A549 (cell line): Measurements from ENCODE around the gene PCBP3. TPM values are rescaled to one million over a fixed set of nuclear protein-coding genes. Genes with fewer than 3 reads are reported as not detected.

ENCODE experiments used
- ATAC-seq, 2 experiments: fragments of 200-7000 bp in 1 of 2; fragments of >200 bp in 1 of 2; cut with Nextera tagmentation in 1 of 2; cut with Tn5 transposase in 1 of 2; 3 replicates each; pipeline versions ENCODE4 v1.8.0 to v1.9.1; 2018 to 2020; ENCODE audit warnings: mild to moderate bottlenecking in 1 of 2, moderate library complexity in 1 of 2
- CTCF ChIA-PET: fragments of 300-600 bp; sonication (Branson Sonifier 250); formaldehyde crosslinking; extraction: SDS; loops from one replicate; lab custom pipeline; 2021; ENCODE audit warnings: antibody characterized with exemption, inconsistent platforms; lab: Yijun Ruan, JAX
- POLR2A ChIA-PET: fragments of 350-600 bp; formaldehyde crosslinking; extraction: SDS; loops from one replicate; lab custom pipeline; 2021; ENCODE audit warnings: antibody characterized with exemption, inconsistent platforms; lab: Yijun Ruan, JAX
- DNase-seq, 2 experiments: peaks; one replicate each; pipeline versions ENCODE4 v3.0.0 to v3.0.0-alpha.2; 2011 to 2016; ENCODE audit warnings: low read depth in 1 of 2, low spot score in 1 of 2
- FAIRE-seq: peaks from 2 replicates; lab custom pipeline; 2011; peaks lifted over from hg19 to GRCh38; lab: Jason Lieb, UNC
- H3K27ac ChIP-seq, 2 experiments: fragments of >200 bp; sonication (Bioruptor Twin); formaldehyde crosslinking; 3 replicates each; pipeline ENCODE4 v1.5.1; 2016 to 2017
- H3K4me1 ChIP-seq: fragments of >200 bp; sonication (Bioruptor Twin); formaldehyde crosslinking; 3 replicates; pipeline ENCODE4 v1.6.1; 2016
- H3K4me2 ChIP-seq: fragments of >200 bp; sonication (Bioruptor Twin); formaldehyde crosslinking; 3 replicates; pipeline ENCODE4 v1.6.1; 2016
- H3K4me3 ChIP-seq: fragments of >200 bp; sonication (Bioruptor Twin); formaldehyde crosslinking; 3 replicates; pipeline ENCODE4 v1.5.1; 2016
- H3K9me3 ChIP-seq: fragments of >200 bp; sonication (Bioruptor Twin); formaldehyde crosslinking; 3 replicates; pipeline ENCODE4 v1.6.1; 2016
- ATOH8 ChIP-seq: fragments of 250-450 bp; sonication (Bioruptor Pico); IDR thresholded peaks from 2 replicates; pipeline ENCODE4 v1.5.0; 2020; ENCODE audit warnings: low read depth, mild to moderate bottlenecking, moderate library complexity
- BCL3 ChIP-seq: fragments of >200 bp; sonication (Bioruptor Twin); formaldehyde crosslinking; IDR thresholded peaks from 3 replicates; pipeline ENCODE4 v1.6.1; 2016
- BHLHE40 ChIP-seq: IDR thresholded peaks from 2 replicates; pipeline ENCODE4 v1.6.1; 2012; ENCODE audit warnings: low read depth, low read length, inconsistent platforms
- EHMT2 ChIP-seq: fragments of 200-600 bp; sonication (generic); IDR thresholded peaks from 2 replicates; pipeline ENCODE4 v1.6.1; 2016; ENCODE audit warnings: antibody characterized with exemption, low read depth, mild to moderate bottlenecking, moderate library complexity
- ESRRA ChIP-seq: fragments of 150-350 bp; IDR thresholded peaks from 2 replicates; pipeline ENCODE4 v1.6.1; 2014; ENCODE audit warnings: mild to moderate bottlenecking, low read length, borderline replicate concordance
- FOSB ChIP-seq: fragments of 250-450 bp; sonication (Bioruptor Pico); IDR thresholded peaks from 2 replicates; pipeline ENCODE4 v1.5.0; 2020; ENCODE audit warnings: mild to moderate bottlenecking, moderate library complexity
- GATA3 ChIP-seq: IDR thresholded peaks from 2 replicates; pipeline ENCODE4 v1.6.1; 2012; ENCODE audit warnings: borderline replicate concordance
- HMGXB4 ChIP-seq: fragments of 250-450 bp; sonication (Bioruptor Pico); IDR thresholded peaks from 2 replicates; pipeline ENCODE4 v1.5.0; 2021; ENCODE audit warnings: mild to moderate bottlenecking, moderate library complexity, borderline replicate concordance
- HOXB13 ChIP-seq: fragments of 250-450 bp; sonication (Bioruptor Pico); IDR thresholded peaks from 2 replicates; pipeline ENCODE4 v1.5.0; 2020; ENCODE audit warnings: low read depth, mild to moderate bottlenecking, moderate library complexity
- JUNB ChIP-seq: fragments of >200 bp; sonication (Bioruptor Twin); formaldehyde crosslinking; IDR thresholded peaks from 2 replicates; pipeline ENCODE4 v1.6.1; 2016
- KDM1A ChIP-seq: fragments of 200-600 bp; sonication (generic); IDR thresholded peaks from 2 replicates; pipeline ENCODE4 v1.6.1; 2016; ENCODE audit warnings: low read depth, mild to moderate bottlenecking
- MAFK ChIP-seq: fragments of 450-650 bp; IDR thresholded peaks from 2 replicates; pipeline ENCODE4 v1.6.1; 2014; ENCODE audit not compliant: partially characterized antibody
- MAX ChIP-seq: IDR thresholded peaks from 2 replicates; pipeline ENCODE4 v1.6.1; 2012
- NFE2L2 ChIP-seq: fragments of 150-350 bp; conservative IDR thresholded peaks from 2 replicates; pipeline ENCODE4 v1.6.1; 2014; ENCODE audit warnings: low read length
- NPAS2 ChIP-seq: fragments of 250-450 bp; sonication (Bioruptor Pico); IDR thresholded peaks from 2 replicates; pipeline ENCODE4 v1.8.0; 2022; ENCODE audit warnings: mild to moderate bottlenecking, moderate library complexity, borderline replicate concordance
- NR3C1 ChIP-seq: fragments of >200 bp; sonication (Bioruptor Twin); formaldehyde crosslinking; IDR thresholded peaks from 3 replicates; pipeline ENCODE4 v1.6.1; 2017
- PBX3 ChIP-seq: IDR thresholded peaks from 2 replicates; pipeline ENCODE4 v1.6.1; 2012
- PHF8 ChIP-seq: fragments of 200-600 bp; sonication (generic); IDR thresholded peaks from 2 replicates; pipeline ENCODE4 v1.6.1; 2016; ENCODE audit warnings: low read depth, mild to moderate bottlenecking, antibody characterized with exemption, moderate library complexity, borderline replicate concordance
- POLR2A ChIP-seq: IDR thresholded peaks from 2 replicates; pipeline ENCODE4 v1.6.1; 2012; ENCODE audit warnings: mild to moderate bottlenecking, low read length
- RCOR1 ChIP-seq: fragments of 150-350 bp; IDR thresholded peaks from 2 replicates; pipeline ENCODE4 v1.6.1; 2014; ENCODE audit warnings: antibody characterized with exemption, low read length, low read depth
- SREBF2 ChIP-seq: fragments of 450-650 bp; IDR thresholded peaks from 2 replicates; pipeline ENCODE4 v1.6.1; 2014; ENCODE audit warnings: mild to moderate bottlenecking, moderate library complexity
- TP53 ChIP-seq: fragments of 250-450 bp; sonication (Bioruptor Pico); IDR thresholded peaks from 2 replicates; pipeline ENCODE4 v1.5.0; 2021; ENCODE audit warnings: mild to moderate bottlenecking, moderate library complexity
- USF2 ChIP-seq: fragments of 450-650 bp; IDR thresholded peaks from 2 replicates; pipeline ENCODE4 v1.6.1; 2014; ENCODE audit warnings: antibody characterized with exemption
- ZFP36 ChIP-seq: fragments of 450-650 bp; IDR thresholded peaks from 2 replicates; pipeline ENCODE4 v1.6.1; 2014; ENCODE audit warnings: borderline replicate concordance; ENCODE audit not compliant: partially characterized antibody
- WGBS: methylation state at CpG from one replicate; pipeline ENCODE4 v1.1.6; 2017; ENCODE audit errors: missing lambda C conversion rate; 5-methylcytosine and 5-hydroxymethylcytosine counted together
- polyA plus RNA-seq, 4 experiments: library from polyadenylated mRNA; depleted of rRNA in 3 of 4; stranded (reverse); fragments of >200 nt; fragmentation: RNase III in 1 of 4; extraction: RNeasy Plus Mini Kit Qiagen cat#74134 plus additional on column Dnase treatment in 1 of 4; gene quantifications; 2 replicates in 3 of 4; 3 replicates in 1 of 4; pipeline ENCODE4 v1.2.3, GENCODE V29; 2011 to 2017
- TF ChIP-seq, protein P1 (sequence below): fragments of >200 bp; sonication (Bioruptor Twin); formaldehyde crosslinking; IDR thresholded peaks from 3 replicates; pipeline ENCODE4 v1.5.1; 2016

The PCBP3 gene
- polyA plus RNA-seq, 2 of the 4 experiments (the other 2 are of a cell fraction), result 0.30 to 0.34 TPM

GRCh38 chr21:45940621-45941337 lies 297.3 kb downstream of the PCBP3 start:
- ATAC-seq (no peak), FAIRE-seq (no peak), DNase-seq (no peak)
- TF ChIP-seq JUNB (no peak), KDM1A (no peak), BHLHE40 (no peak), NFE2L2 (no peak)
- TF ChIP-seq, protein P1, sequence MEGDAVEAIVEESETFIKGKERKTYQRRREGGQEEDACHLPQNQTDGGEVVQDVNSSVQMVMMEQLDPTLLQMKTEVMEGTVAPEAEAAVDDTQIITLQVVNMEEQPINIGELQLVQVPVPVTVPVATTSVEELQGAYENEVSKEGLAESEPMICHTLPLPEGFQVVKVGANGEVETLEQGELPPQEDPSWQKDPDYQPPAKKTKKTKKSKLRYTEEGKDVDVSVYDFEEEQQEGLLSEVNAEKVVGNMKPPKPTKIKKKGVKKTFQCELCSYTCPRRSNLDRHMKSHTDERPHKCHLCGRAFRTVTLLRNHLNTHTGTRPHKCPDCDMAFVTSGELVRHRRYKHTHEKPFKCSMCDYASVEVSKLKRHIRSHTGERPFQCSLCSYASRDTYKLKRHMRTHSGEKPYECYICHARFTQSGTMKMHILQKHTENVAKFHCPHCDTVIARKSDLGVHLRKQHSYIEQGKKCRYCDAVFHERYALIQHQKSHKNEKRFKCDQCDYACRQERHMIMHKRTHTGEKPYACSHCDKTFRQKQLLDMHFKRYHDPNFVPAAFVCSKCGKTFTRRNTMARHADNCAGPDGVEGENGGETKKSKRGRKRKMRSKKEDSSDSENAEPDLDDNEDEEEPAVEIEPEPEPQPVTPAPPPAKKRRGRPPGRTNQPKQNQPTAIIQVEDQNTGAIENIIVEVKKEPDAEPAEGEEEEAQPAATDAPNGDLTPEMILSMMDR, result no peak
- ChIA-PET POLR2A (no interaction called here), CTCF (no interaction called here)
- WGBS, result 58% methylated on average over 2 of the region's 23 CpGs
- Histone ChIP-seq H3K4me2 (no peak overlapping the region), H3K4me1 (no peaks in the 10 kb centered on the region), H3K27ac (no peak overlapping the region), H3K4me3 (no peak overlapping the region), H3K9me3 (no peaks in the 10 kb centered on the region)

GRCh38 chr21:45941338-45941710 lies 297.8 kb downstream of the PCBP3 start:
- H3K27ac ChIP-seq, result no peak overlapping the region
- no peak overlapping the region for H3K4me3 ChIP-seq
- H3K9me3 ChIP-seq, result no peaks in the 10 kb centered on the region
- POLR2A ChIA-PET, result no interaction called here
- no peak for ATAC-seq
- no peak for DNase-seq
- H3K4me2 ChIP-seq, result no peak overlapping the region
- TF ChIP-seq FOSB (no peak), ZFP36 (no peak), EHMT2 (no peak)
- FAIRE-seq, result no peak
- CTCF ChIA-PET, result no interaction called here
- WGBS, result 23% methylated on average over 11 of the region's 14 CpGs
- no peaks in the 10 kb centered on the region for H3K4me1 ChIP-seq

DNA sequence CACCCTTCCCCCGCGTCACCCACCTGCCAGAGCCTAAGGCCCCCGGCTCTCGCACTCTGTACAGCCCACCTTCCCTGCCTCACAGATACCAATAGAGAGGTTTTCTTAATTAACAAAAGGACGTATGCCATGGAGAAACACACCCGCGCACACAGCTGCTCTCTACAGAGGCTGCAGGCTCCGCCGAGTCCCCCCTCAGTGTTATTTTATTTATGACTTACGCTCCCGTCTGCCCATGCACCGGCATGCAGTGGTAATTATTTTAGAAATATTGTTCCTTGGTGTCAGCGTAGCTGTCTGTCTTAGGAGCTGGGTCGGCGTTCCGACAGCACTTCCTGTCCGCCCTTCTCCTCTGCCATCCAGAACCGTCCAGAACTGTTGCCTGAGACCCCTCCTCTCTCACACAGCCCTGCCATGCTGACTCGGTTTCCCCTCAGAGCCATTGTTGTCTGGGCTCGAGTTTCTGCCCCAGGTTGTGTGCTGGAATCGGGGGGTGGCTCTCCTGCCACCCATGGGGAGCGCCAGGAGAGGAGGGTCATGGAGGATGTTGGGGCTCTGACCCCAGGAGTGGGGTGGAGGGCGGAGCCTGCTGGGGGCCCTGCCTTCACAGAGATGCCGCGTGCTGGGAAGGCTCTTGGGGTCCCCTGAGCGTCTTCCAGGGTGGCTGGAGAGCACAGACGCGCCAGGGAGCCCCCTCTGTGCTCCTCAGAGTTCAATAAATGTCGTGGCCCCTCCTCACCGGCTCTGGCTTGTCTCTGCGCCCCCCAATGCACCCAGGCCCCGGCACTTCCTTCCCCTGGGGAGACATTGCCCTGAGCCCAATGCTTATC lies 298.4 kb downstream of the PCBP3 start:
- no peak for ATAC-seq
- WGBS, result 54% methylated on average over 26 of the region's 32 CpGs
- DNase-seq, result no peak
- Histone ChIP-seq H3K4me2 (no peak overlapping the region), H3K9me3 (no peaks in the 10 kb centered on the region), H3K4me3 (no peak overlapping the region), H3K27ac (no peak overlapping the region), H3K4me1 (no peaks in the 10 kb centered on the region)
- FAIRE-seq, result no peak
- CTCF ChIA-PET, result no interaction called here
- POLR2A ChIA-PET, result no interaction called here
- no peak for TF ChIP-seq HOXB13 (CRISPR knock-in tag)
- TF ChIP-seq HMGXB4 (CRISPR knock-in tag), result no peak
- no peak for TF ChIP-seq ESRRA
- TF ChIP-seq PHF8, result no peak
- no peak for TF ChIP-seq NR3C1
- TF ChIP-seq NPAS2 (CRISPR knock-in tag), result no peak
- no peak for TF ChIP-seq ATOH8 (CRISPR knock-in tag)
- TF ChIP-seq POLR2A, result no peak
- TF ChIP-seq ZFP36, result no peak
- TF ChIP-seq PBX3, result no peak
- TF ChIP-seq GATA3, result no peak
- no peak for TF ChIP-seq BCL3
- no peak for TF ChIP-seq MAFK
- no peak for TF ChIP-seq USF2
- no peak for TF ChIP-seq TP53 (CRISPR knock-in tag)
- TF ChIP-seq MAX, result no peak
- TF ChIP-seq SREBF2, result no peak
- no peak for TF ChIP-seq RCOR1
